HTR-8/SVneo (cell line): ENCODE data around the gene DOCK4.

Source experiments
- DNase-seq: peaks from one replicate; pipeline ENCODE4 v3.0.0; 2011; ENCODE audit warnings: low spot score, mixed read lengths; ENCODE audit not compliant: insufficient read length
- FAIRE-seq: peaks from 2 replicates; lab custom pipeline; 2011; peaks lifted over from hg19 to GRCh38; lab: Jason Lieb, UNC

The DOCK4 gene

DNA sequence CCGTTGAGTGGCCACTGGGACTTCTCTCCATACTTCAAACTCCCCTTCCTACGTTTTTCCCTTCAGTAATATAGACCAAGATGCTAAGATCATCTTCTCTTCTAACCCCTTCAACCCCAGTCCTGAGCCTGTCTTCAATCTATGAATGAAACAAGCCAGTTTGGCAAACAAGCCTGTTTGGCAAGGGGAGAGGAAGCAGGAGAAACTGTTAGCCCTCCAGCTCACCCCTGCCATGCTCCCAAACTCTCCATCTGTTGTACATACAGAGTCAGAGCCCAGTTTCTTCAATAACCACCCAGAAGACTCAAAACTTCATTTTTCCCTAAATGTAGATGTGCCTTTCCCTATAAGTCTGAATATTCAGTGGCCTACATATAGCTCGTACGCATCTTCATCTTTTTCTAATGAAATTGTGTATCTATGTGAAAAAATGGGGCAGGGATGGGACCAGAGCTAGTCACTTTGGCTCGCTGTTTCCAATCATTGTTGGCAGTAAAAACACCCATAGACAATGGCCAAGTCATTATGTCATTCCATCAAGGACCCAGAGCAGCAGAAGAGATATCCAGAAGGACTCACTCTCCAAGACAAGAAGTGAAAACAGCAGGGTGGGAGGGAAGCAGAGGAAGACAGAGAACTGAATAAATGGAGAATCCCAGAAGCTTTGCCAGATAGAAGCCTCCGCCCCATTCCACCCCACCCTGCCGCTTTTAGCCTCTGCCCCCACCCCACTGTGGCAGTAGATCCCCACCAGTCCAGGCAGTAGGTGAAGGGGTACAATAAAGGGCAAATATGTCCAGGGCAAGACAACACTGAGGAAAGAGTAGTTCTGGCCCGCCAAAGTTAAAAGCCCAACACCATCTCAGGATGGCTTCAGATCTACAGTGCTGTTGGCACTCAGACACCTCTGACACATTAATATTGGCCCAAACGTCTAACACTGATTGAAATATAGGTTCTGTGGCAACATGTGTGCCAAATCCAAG, 87.3 kb downstream of the DOCK4 start:
- DNase-seq (no peak), FAIRE-seq (no peak)

GRCh38 chr7:112116894-112117293, 89.3 kb downstream of the DOCK4 start:
- no peak for FAIRE-seq
- DNase-seq, result no peak

- FAIRE-seq (no peak), DNase-seq (no peak)
These were observed 89.8 kb downstream of the DOCK4 start for GRCh38 chr7:112116358-112116757.

- DNase-seq (no peak), FAIRE-seq (no peak)
These were observed 90.3 kb downstream of the DOCK4 start for GRCh38 chr7:112115880-112116279.

GRCh38 chr7:112113913-112114575, 92.2 kb downstream of the DOCK4 start:
- DNase-seq (no peak), FAIRE-seq (no peak)

- no peak for DNase-seq
- no peak for FAIRE-seq
These were observed 93.4 kb downstream of the DOCK4 start for GRCh38 chr7:112112822-112113255.

DNA sequence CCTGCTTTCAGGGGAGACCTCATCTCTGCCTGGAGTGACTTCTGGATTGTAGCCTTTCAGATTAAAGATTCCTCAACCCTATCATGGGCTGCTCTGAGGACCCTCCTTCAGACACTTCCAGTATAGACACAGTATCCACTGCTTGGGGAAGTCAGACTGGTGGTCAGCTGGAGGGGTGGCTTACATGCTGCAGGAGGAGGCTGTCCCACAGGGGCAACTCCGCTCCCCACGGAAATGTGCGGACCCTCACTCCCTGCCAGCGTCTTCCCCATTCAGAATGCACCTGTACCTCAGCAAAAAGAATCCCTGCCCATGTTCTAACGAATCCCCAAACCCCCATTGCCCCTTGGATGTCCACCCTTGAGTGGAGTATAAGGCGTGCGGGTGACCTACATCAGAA, 95.5 kb downstream of the DOCK4 start:
- FAIRE-seq, result no peak
- no peak for DNase-seq

DNA sequence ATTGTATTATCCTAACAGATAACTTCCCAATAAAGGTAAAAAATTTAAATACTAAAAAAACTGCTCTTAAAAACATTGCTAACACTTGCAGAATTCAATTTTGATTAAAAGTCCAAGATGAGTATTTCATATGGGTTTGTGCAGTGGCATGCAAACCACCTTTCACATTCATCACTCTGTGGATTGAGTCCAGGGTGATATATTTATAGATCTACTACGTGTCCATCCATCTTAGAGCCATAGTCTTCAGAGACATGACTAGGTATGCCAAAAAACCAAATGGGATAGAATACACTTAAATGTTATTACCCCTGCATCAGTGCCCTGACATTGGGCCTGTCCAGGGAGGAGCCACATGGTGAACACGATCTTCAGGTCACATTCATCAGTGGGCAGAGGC, 96.0 kb downstream of the DOCK4 start:
- DNase-seq (no peak), FAIRE-seq (no peak)

DNA sequence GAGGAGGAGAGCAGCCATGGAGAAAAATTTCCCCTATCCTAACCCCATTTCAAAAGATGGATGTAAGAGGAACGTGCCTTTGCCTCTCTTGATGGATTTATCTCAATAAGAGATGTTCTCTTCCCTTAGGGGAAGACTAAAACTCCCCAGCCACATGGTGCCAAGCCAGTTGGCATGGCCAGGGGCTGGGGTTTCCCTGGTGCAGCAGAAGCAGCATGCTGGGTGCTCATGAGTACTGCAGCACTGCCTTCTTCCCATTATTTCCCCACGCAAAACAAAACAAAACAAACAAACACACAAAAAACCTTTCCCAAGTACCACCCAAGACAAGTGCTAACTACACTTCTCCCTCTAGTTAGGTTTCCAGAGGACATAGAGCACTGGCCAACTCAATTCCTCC, 97.2 kb downstream of the DOCK4 start:
- FAIRE-seq (no peak), DNase-seq (no peak)

GRCh38 chr7:112105584-112106530, 100.3 kb downstream of the DOCK4 start:
- FAIRE-seq (no peak), DNase-seq (no peak)

- DNase-seq (no peak), FAIRE-seq (no peak)
These were observed 102.1 kb downstream of the DOCK4 start for GRCh38 chr7:112104120-112104519.

DNA sequence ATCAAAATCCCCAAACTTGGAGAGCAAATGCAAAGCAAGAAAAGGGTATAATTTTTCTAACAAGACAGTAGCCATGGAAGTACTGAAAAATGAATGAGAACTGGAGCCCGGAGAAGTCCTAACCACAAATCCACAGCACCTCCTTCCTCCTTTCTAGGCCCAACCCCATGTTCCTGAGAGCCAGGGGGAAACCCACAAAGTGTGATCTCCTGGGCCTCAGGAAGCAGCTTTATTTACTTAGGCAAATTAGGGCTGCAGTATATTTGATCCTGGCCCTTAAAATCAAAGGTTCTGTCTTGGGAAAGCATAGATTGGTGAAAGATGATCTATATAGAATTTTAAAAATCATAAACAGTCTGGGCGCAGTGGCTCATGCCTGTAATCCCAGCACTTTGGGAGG, 103.0 kb downstream of the DOCK4 start:
- no peak for FAIRE-seq
- DNase-seq, result no peak

GRCh38 chr7:112101201-112101846, 104.9 kb downstream of the DOCK4 start:
- DNase-seq, result no peak
- FAIRE-seq, result no peak

DNA sequence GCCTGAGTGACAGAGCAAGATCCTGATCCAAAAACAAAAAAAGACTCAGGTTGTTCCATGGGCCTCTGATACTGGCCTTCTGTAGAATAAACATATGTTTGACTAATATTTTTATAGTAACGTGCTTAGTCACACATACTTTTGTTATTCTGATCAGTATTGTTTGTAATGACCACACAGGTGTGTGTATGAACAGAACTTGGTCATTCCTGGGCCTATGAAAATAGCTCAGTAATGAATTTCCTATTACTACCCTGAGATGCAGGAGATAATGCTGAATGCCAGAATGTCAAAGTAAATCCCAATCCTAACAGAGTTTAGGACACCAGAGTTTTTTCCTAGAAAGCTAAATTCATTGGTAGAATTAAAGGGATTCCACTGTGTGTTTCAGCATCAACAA, 108.7 kb downstream of the DOCK4 start:
- DNase-seq (no peak), FAIRE-seq (no peak)

DNA sequence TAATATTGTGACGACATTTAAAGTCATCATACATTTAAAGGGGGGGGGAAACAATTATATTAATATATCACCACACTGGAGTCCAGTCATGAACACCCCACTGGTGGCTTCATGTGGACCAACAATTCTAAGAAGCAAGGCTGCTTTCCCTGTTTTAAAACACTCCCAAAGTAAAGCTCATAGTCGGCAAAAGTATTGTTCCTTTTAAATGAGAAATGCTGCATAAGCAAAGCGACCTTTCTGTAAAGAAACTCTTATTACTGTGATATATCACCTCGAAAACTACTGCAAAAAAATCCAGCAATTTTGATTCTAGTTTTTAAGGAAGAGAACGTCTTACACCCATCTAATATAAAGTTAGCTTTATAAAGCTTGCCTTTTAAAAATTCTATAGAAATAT, 112.8 kb downstream of the DOCK4 start:
- no peak for FAIRE-seq
- no peak for DNase-seq

GRCh38 chr7:112092709-112093395, 113.3 kb downstream of the DOCK4 start:
- DNase-seq (no peak), FAIRE-seq (no peak)

GRCh38 chr7:112092306-112092705, 113.9 kb downstream of the DOCK4 start:
- no peak for DNase-seq

GRCh38 chr7:112091768-112092167, 114.4 kb downstream of the DOCK4 start:
- FAIRE-seq (no peak), DNase-seq (no peak)

More at GRCh38 chr7:112092306-112092705, 113.9 kb downstream of the DOCK4 start:
- no peak for FAIRE-seq

GRCh38 chr7:112089551-112089950, 116.6 kb downstream of the DOCK4 start:
- no peak for FAIRE-seq

More at GRCh38 chr7:112089551-112089950, 116.6 kb downstream of the DOCK4 start:
- DNase-seq, result no peak
